Measurements from ENCODE around the gene ATG101.

- no peak for TF ChIP-seq EZH2 (IDR thresholded peaks at IDR 0.05; ENCODE audit: borderline replicate concordance, insufficient read depth, low read depth, low read length, poor library complexity, severe bottlenecking)
- no peak for TF ChIP-seq CTCF (IDR thresholded peaks at IDR 0.05)
These were observed 7.0 kb downstream of the ATG101 start for GRCh38 chr12:52076811-52077210.
